ENCODE results near the gene CDH9.

The CDH9 gene

DNA sequence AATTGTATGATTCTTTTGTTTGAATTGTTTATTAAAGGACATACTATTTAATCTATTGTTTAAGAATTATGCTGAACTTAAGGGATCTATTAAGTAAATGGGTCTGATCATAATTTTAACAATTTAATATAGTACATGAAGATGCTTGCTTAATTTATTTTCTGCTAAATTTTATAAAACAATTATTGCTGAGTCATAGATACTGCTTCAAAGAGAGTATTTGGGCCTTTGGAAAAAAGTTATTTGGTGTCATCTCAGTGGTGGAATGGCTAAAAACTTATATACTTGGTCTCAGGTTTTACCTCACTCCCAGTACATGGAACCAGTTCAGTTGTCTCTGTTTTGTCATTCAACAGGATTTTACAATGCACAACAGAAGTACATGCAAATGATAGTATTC, 145.3 kb downstream of the CDH9 start:
- Histone ChIP-seq H3K9me3 (ENCODE audit: control insufficient read depth in 2 of 2, low read length in 2 of 2) (peaks cover 0 to 8% of the 10 kb centered on the region in 2 donors), H3K4me3 (ENCODE audit: low read length in 2 of 2) (no peak overlapping the region), H3K4me1 (ENCODE audit: control insufficient read depth in 2 of 2, insufficient read depth in 2 of 2, low read length in 2 of 2) (no peaks in the 10 kb centered on the region), H3K36me3 (ENCODE audit: control insufficient read depth in 2 of 2, insufficient read depth in 2 of 2, low read length in 2 of 2) (no peaks in the 10 kb centered on the region), H3K9ac (ENCODE audit: low read depth in 1 of 2, low read length in 2 of 2) (no peak overlapping the region), H3K27me3 (ENCODE audit: control insufficient read depth in 2 of 2, insufficient read depth in 2 of 2, low read length in 2 of 2) (no peaks in the 10 kb centered on the region), H3K27ac (ENCODE audit: low read depth in 2 of 2, low read length in 2 of 2) (no peak overlapping the region)

GRCh38 chr5:26889815-26890214, 148.6 kb downstream of the CDH9 start:
- Histone ChIP-seq H3K27me3 (ENCODE audit: control insufficient read depth in 2 of 2, insufficient read depth in 2 of 2, low read length in 2 of 2) (no peaks in the 10 kb centered on the region), H3K9me3 (ENCODE audit: control insufficient read depth in 2 of 2, low read length in 2 of 2) (peaks cover 0 to 2% of the 10 kb centered on the region in 2 donors), H3K27ac (ENCODE audit: low read depth in 2 of 2, low read length in 2 of 2) (no peak overlapping the region), H3K9ac (ENCODE audit: low read depth in 1 of 2, low read length in 2 of 2) (no peak overlapping the region), H3K36me3 (ENCODE audit: control insufficient read depth in 2 of 2, insufficient read depth in 2 of 2, low read length in 2 of 2) (no peaks in the 10 kb centered on the region), H3K4me1 (ENCODE audit: control insufficient read depth in 2 of 2, insufficient read depth in 2 of 2, low read length in 2 of 2) (no peaks in the 10 kb centered on the region), H3K4me3 (ENCODE audit: low read length in 2 of 2) (no peak overlapping the region)

DNA sequence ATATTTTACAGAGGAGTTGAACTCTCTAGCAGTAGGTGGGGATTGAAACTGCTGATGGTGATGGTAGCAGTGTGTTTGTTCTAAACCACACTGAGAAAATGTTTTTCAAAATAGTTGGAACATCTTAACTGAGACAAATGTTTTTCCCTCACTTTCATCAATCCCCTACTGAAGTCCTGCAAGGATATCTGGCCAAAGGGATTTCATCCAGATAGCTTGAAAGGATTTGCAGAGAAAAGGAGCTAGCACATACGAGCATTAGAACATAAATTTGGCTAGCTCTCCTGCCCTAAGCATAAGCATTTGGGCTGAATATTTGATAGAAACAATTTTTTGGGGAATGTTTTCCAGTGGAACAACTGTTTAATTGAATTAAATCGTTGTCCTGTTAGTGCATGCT, 153.9 kb downstream of the CDH9 start:
- Histone ChIP-seq H3K27ac (ENCODE audit: low read depth in 2 of 2, low read length in 2 of 2) (no peak overlapping the region), H3K9ac (ENCODE audit: low read depth in 1 of 2, low read length in 2 of 2) (no peak overlapping the region), H3K27me3 (ENCODE audit: control insufficient read depth in 2 of 2, insufficient read depth in 2 of 2, low read length in 2 of 2) (no peaks in the 10 kb centered on the region), H3K36me3 (ENCODE audit: control insufficient read depth in 2 of 2, insufficient read depth in 2 of 2, low read length in 2 of 2) (no peaks in the 10 kb centered on the region), H3K4me3 (ENCODE audit: low read length in 2 of 2) (no peak overlapping the region), H3K4me1 (ENCODE audit: control insufficient read depth in 2 of 2, insufficient read depth in 2 of 2, low read length in 2 of 2) (no peaks in the 10 kb centered on the region), H3K9me3 (ENCODE audit: control insufficient read depth in 2 of 2, low read length in 2 of 2) (peaks cover 0 to 3% of the 10 kb centered on the region in 2 donors)

GRCh38 chr5:26883375-26883774, 155.0 kb downstream of the CDH9 start:
- no peaks in the 10 kb centered on the region for H3K36me3 ChIP-seq (ENCODE audit: control insufficient read depth in 2 of 2, insufficient read depth in 2 of 2, low read length in 2 of 2)
- H3K4me3 ChIP-seq (ENCODE audit: low read length in 2 of 2) = no peak overlapping the region
- H3K9ac ChIP-seq (ENCODE audit: low read depth in 1 of 2, low read length in 2 of 2) = no peak overlapping the region
- H3K27me3 ChIP-seq (ENCODE audit: control insufficient read depth in 2 of 2, insufficient read depth in 2 of 2, low read length in 2 of 2) = no peaks in the 10 kb centered on the region
- no peak overlapping the region for H3K27ac ChIP-seq (ENCODE audit: low read depth in 2 of 2, low read length in 2 of 2)
- H3K4me1 ChIP-seq (ENCODE audit: control insufficient read depth in 2 of 2, insufficient read depth in 2 of 2, low read length in 2 of 2) = no peaks in the 10 kb centered on the region
- H3K9me3 ChIP-seq (ENCODE audit: control insufficient read depth in 2 of 2, low read length in 2 of 2) = peaks cover 0 to 3% of the 10 kb centered on the region in 2 donors

- Histone ChIP-seq H3K27me3 (ENCODE audit: control insufficient read depth in 2 of 2, insufficient read depth in 2 of 2, low read length in 2 of 2) (no peaks in the 10 kb centered on the region), H3K4me1 (ENCODE audit: control insufficient read depth in 2 of 2, insufficient read depth in 2 of 2, low read length in 2 of 2) (no peaks in the 10 kb centered on the region), H3K4me3 (ENCODE audit: low read length in 2 of 2) (no peak overlapping the region), H3K36me3 (ENCODE audit: control insufficient read depth in 2 of 2, insufficient read depth in 2 of 2, low read length in 2 of 2) (no peaks in the 10 kb centered on the region), H3K9me3 (ENCODE audit: control insufficient read depth in 2 of 2, low read length in 2 of 2) (peaks cover 0 to 3% of the 10 kb centered on the region in 2 donors), H3K27ac (ENCODE audit: low read depth in 2 of 2, low read length in 2 of 2) (no peak overlapping the region), H3K9ac (ENCODE audit: low read depth in 1 of 2, low read length in 2 of 2) (no peak overlapping the region)
Observed at GRCh38 chr5:26881901-26882300, 156.5 kb downstream of the CDH9 start.

DNA sequence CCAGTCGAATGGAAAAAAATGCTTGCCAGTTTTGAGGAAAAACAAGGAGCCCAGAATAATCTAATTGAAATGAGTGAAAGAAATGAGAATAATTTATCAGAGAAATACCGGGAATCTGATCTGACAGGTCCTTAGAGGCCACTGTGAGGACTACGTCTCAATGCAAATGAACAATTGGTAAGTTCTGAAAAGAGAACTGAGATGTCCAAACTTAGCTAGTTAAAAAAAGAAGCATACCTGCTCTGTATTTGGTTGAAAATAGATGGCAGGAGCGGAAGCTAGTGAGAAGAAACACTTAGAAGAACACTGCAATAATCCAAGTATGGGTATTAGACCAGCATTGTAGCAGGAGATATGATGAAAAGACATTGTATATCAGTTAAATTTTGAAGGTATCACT, 161.2 kb downstream of the CDH9 start:
- Histone ChIP-seq H3K4me3 (ENCODE audit: low read length in 2 of 2) (no peak overlapping the region), H3K9ac (ENCODE audit: low read depth in 1 of 2, low read length in 2 of 2) (no peak overlapping the region), H3K4me1 (ENCODE audit: control insufficient read depth in 2 of 2, insufficient read depth in 2 of 2, low read length in 2 of 2) (no peaks in the 10 kb centered on the region), H3K27ac (ENCODE audit: low read depth in 2 of 2, low read length in 2 of 2) (no peak overlapping the region), H3K27me3 (ENCODE audit: control insufficient read depth in 2 of 2, insufficient read depth in 2 of 2, low read length in 2 of 2) (no peaks in the 10 kb centered on the region), H3K9me3 (ENCODE audit: control insufficient read depth in 2 of 2, low read length in 2 of 2) (peaks cover 0 to 7% of the 10 kb centered on the region in 2 donors), H3K36me3 (ENCODE audit: control insufficient read depth in 2 of 2, insufficient read depth in 2 of 2, low read length in 2 of 2) (no peaks in the 10 kb centered on the region)

DNA sequence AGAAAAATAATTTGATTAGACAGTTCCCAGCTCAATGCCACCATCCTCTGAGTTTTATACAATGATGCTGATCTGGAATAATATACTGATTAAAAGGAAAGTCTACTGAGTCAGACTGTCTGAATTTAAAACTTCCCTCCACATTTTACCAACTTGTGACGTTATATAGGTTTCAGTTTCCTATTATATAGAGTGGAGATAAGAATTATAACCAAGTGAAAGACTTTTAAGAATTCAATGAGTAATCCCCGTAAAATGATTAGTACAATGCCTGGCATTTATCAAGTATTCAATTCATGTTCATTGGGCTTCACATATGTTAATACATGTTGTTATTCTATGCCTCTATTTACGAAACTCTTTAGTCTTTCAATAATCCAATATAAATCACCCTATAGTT, 166.0 kb downstream of the CDH9 start:
- no peak overlapping the region for H3K9ac ChIP-seq (ENCODE audit: low read depth in 1 of 2, low read length in 2 of 2)
- H3K9me3 ChIP-seq (ENCODE audit: control insufficient read depth in 2 of 2, low read length in 2 of 2) = peaks cover 3 to 4% of the 10 kb centered on the region in 2 donors
- H3K4me3 ChIP-seq (ENCODE audit: low read length in 2 of 2) = no peak overlapping the region
- no peaks in the 10 kb centered on the region for H3K27me3 ChIP-seq (ENCODE audit: control insufficient read depth in 2 of 2, insufficient read depth in 2 of 2, low read length in 2 of 2)
- no peaks in the 10 kb centered on the region for H3K36me3 ChIP-seq (ENCODE audit: control insufficient read depth in 2 of 2, insufficient read depth in 2 of 2, low read length in 2 of 2)
- H3K4me1 ChIP-seq (ENCODE audit: control insufficient read depth in 2 of 2, insufficient read depth in 2 of 2, low read length in 2 of 2) = no peaks in the 10 kb centered on the region
- no peak overlapping the region for H3K27ac ChIP-seq (ENCODE audit: low read depth in 2 of 2, low read length in 2 of 2)

- Histone ChIP-seq H3K36me3 (ENCODE audit: control insufficient read depth in 2 of 2, insufficient read depth in 2 of 2, low read length in 2 of 2) (no peaks in the 10 kb centered on the region), H3K4me1 (ENCODE audit: control insufficient read depth in 2 of 2, insufficient read depth in 2 of 2, low read length in 2 of 2) (no peaks in the 10 kb centered on the region), H3K27ac (ENCODE audit: low read depth in 2 of 2, low read length in 2 of 2) (no peak overlapping the region), H3K4me3 (ENCODE audit: low read length in 2 of 2) (no peak overlapping the region), H3K9me3 (ENCODE audit: control insufficient read depth in 2 of 2, low read length in 2 of 2) (peaks cover 3 to 4% of the 10 kb centered on the region in 2 donors), H3K27me3 (ENCODE audit: control insufficient read depth in 2 of 2, insufficient read depth in 2 of 2, low read length in 2 of 2) (no peaks in the 10 kb centered on the region), H3K9ac (ENCODE audit: low read depth in 1 of 2, low read length in 2 of 2) (no peak overlapping the region)
Observed at GRCh38 chr5:26869781-26870180, 168.6 kb downstream of the CDH9 start.

DNA sequence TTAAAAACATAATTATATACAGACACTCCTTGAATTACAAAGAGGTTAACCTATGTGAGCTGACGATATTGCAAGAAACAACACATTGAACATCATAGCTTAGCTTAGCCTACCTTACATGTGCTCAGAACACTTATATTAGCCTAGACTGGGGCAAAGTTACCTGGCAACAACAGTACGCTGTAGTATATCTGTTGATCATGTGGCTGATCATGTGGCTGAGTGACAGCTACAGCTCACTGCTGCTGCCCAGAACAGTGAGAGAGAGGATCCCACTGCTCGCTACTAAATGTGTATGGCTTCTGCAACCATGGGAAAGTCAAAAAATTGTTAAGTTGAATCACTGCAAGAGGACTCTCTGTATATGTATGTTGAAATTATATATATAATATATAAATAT, 169.9 kb downstream of the CDH9 start:
- Histone ChIP-seq H3K4me3 (ENCODE audit: low read length in 2 of 2) (no peak overlapping the region), H3K36me3 (ENCODE audit: control insufficient read depth in 2 of 2, insufficient read depth in 2 of 2, low read length in 2 of 2) (no peaks in the 10 kb centered on the region), H3K27me3 (ENCODE audit: control insufficient read depth in 2 of 2, insufficient read depth in 2 of 2, low read length in 2 of 2) (no peaks in the 10 kb centered on the region), H3K9ac (ENCODE audit: low read depth in 1 of 2, low read length in 2 of 2) (no peak overlapping the region), H3K27ac (ENCODE audit: low read depth in 2 of 2, low read length in 2 of 2) (no peak overlapping the region), H3K9me3 (ENCODE audit: control insufficient read depth in 2 of 2, low read length in 2 of 2) (peaks cover 0 to 3% of the 10 kb centered on the region in 2 donors), H3K4me1 (ENCODE audit: control insufficient read depth in 2 of 2, insufficient read depth in 2 of 2, low read length in 2 of 2) (no peaks in the 10 kb centered on the region)

DNA sequence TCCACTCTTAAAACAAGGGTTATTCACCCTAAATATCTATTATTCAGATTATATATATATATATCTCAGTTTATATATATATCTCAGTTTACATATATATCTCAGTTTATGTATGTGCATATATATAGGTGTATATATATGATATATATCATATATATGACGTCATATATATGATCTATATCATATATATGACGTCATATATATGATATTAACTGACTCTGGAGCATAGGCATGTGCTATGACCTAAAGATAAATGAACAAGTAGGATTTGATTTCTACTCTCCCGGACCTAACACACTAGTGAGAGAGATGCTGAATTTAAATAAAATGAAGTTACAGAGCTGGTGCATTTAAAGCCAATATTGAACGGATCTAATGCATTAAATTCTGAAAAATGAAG, 174.3 kb downstream of the CDH9 start:
- no peaks in the 10 kb centered on the region for H3K36me3 ChIP-seq (ENCODE audit: control insufficient read depth in 2 of 2, insufficient read depth in 2 of 2, low read length in 2 of 2)
- H3K9ac ChIP-seq (ENCODE audit: low read depth in 1 of 2, low read length in 2 of 2) = no peak overlapping the region
- no peaks in the 10 kb centered on the region for H3K4me1 ChIP-seq (ENCODE audit: control insufficient read depth in 2 of 2, insufficient read depth in 2 of 2, low read length in 2 of 2)
- no peak overlapping the region for H3K27ac ChIP-seq (ENCODE audit: low read depth in 2 of 2, low read length in 2 of 2)
- no peak overlapping the region for H3K4me3 ChIP-seq (ENCODE audit: low read length in 2 of 2)
- no peaks in the 10 kb centered on the region for H3K27me3 ChIP-seq (ENCODE audit: control insufficient read depth in 2 of 2, insufficient read depth in 2 of 2, low read length in 2 of 2)
- peaks cover 0 to 3% of the 10 kb centered on the region in 2 donors for H3K9me3 ChIP-seq (ENCODE audit: control insufficient read depth in 2 of 2, low read length in 2 of 2)

GRCh38 chr5:26856238-26856637, 182.1 kb downstream of the CDH9 start:
- Histone ChIP-seq H3K4me3 (ENCODE audit: low read length in 2 of 2) (no peak overlapping the region), H3K27me3 (ENCODE audit: control insufficient read depth in 2 of 2, insufficient read depth in 2 of 2, low read length in 2 of 2) (no peaks in the 10 kb centered on the region)

More at GRCh38 chr5:26856238-26856637, 182.1 kb downstream of the CDH9 start:
- Histone ChIP-seq H3K4me1 (ENCODE audit: control insufficient read depth in 2 of 2, insufficient read depth in 2 of 2, low read length in 2 of 2) (no peaks in the 10 kb centered on the region), H3K9ac (ENCODE audit: low read depth in 1 of 2, low read length in 2 of 2) (no peak overlapping the region), H3K9me3 (ENCODE audit: control insufficient read depth in 2 of 2, low read length in 2 of 2) (no peaks in the 10 kb centered on the region), H3K27ac (ENCODE audit: low read depth in 2 of 2, low read length in 2 of 2) (no peak overlapping the region), H3K36me3 (ENCODE audit: control insufficient read depth in 2 of 2, insufficient read depth in 2 of 2, low read length in 2 of 2) (no peaks in the 10 kb centered on the region)
